Type B pancreatic cell (in vitro differentiated cells): ENCODE results near the gene NCOA1. TPM values are rescaled to one million over a fixed set of nuclear protein-coding genes. Genes with fewer than 3 reads are reported as not detected.

Experiments used
- DNase-seq: peaks from one replicate; pipeline ENCODE4 v3.0.0; 2021; ENCODE audit warnings: mixed read lengths; ENCODE audit not compliant: unreplicated experiment; ENCODE audit errors: extremely low spot score
- H3K27ac Mint-ChIP-seq: 2 replicates; pipeline ENCODE4 v1.8.0; 2021; ENCODE audit warnings: mild to moderate bottlenecking, mixed read lengths
- H3K27me3 Mint-ChIP-seq: 2 replicates; pipeline ENCODE4 v1.8.0; 2021; ENCODE audit warnings: mixed read lengths
- H3K36me3 Mint-ChIP-seq: 2 replicates; pipeline ENCODE4 v1.8.0; 2021; ENCODE audit warnings: mixed read lengths
- H3K4me1 Mint-ChIP-seq: one replicate; pipeline ENCODE4 v1.8.0; 2021; ENCODE audit warnings: mixed read lengths; ENCODE audit not compliant: unreplicated experiment
- H3K4me3 Mint-ChIP-seq: 2 replicates; pipeline ENCODE4 v1.8.0; 2021; ENCODE audit warnings: mild to moderate bottlenecking, mixed read lengths
- H3K9me3 Mint-ChIP-seq: 2 replicates; pipeline ENCODE4 v1.8.0; 2021; ENCODE audit warnings: mixed read lengths
- CTCF ChIP-seq: fragments of 200-600 bp; sonication (generic); conservative IDR thresholded peaks from 2 replicates; pipeline ENCODE4 v1.5.0; 2021; ENCODE audit warnings: antibody characterized with exemption, mild to moderate bottlenecking
- total RNA-seq: library from RNA; stranded (reverse); gene quantifications from 2 replicates; pipeline ENCODE4 v1.2.1, GENCODE V29; 2021; ENCODE audit warnings: low replicate concordance

Gene NCOA1
- total RNA-seq, 1 donor from 2014 or later = 23.8 TPM

GRCh38 chr2:24469148-24469650 is 21.9 kb upstream of the NCOA1 start:
- no peaks in the 10 kb centered on the region for H3K27me3 Mint-ChIP-seq
- no peak for DNase-seq
- peaks cover 7% of the 10 kb centered on the region for H3K4me1 Mint-ChIP-seq
- TF ChIP-seq CTCF = no peak
- no peaks in the 10 kb centered on the region for H3K9me3 Mint-ChIP-seq
- H3K36me3 Mint-ChIP-seq = no peaks in the 10 kb centered on the region
- H3K4me3 Mint-ChIP-seq = no peak overlapping the region
- no peak overlapping the region for H3K27ac Mint-ChIP-seq

DNA sequence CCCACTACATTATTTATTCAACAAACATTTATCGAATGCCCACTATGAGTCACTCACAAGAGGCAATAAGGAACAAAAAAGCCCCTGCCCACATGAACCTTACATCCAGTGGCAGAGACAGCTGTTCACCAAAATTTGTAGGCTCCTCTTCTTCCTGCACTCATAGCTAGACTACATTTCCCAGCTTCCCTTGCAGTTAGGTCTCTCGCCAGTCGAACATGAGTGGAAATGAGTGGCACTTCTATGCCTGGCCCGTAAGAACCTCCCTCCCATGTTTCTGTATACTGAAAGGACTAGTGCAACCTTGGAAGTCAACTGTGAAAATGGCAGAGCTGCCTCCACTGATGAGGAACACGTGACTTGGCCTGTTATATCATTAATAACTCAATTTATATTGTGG is 19.4 kb upstream of the NCOA1 start:
- no peak for DNase-seq
- no peaks in the 10 kb centered on the region for H3K9me3 Mint-ChIP-seq
- TF ChIP-seq CTCF = no peak
- peaks cover 6% of the 10 kb centered on the region for H3K4me1 Mint-ChIP-seq
- no peaks in the 10 kb centered on the region for H3K36me3 Mint-ChIP-seq
- no peak overlapping the region for H3K4me3 Mint-ChIP-seq
- no peaks in the 10 kb centered on the region for H3K27me3 Mint-ChIP-seq
- H3K27ac Mint-ChIP-seq = no peak overlapping the region

DNA sequence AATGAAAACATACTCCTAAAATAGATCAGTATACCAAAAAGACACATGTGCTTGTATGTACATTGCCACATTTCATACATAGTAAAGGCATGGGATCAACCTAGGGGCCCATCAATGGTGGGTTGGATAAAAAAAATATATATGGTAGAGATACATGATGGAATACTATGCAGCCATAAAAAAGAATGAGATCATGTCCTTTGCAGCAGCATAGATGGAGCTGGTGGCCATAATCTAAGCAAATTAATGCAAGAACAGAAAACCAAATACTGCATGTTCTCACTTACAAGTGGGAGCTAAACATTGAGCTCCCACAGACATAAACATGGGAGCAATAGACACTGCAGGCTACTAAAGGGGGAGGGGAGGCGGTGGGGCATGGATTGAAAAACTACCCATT is 18.6 kb upstream of the NCOA1 start:
- Mint-ChIP-seq H3K36me3 (no peaks in the 10 kb centered on the region), H3K4me3 (no peak overlapping the region), H3K9me3 (no peaks in the 10 kb centered on the region), H3K27ac (no peak overlapping the region), H3K27me3 (no peaks in the 10 kb centered on the region), H3K4me1 (no peaks in the 10 kb centered on the region)
- DNase-seq = no peak
- no peak for TF ChIP-seq CTCF

GRCh38 chr2:24473626-24474025 is 17.4 kb upstream of the NCOA1 start:
- no peak for DNase-seq
- Mint-ChIP-seq H3K27ac (no peak overlapping the region), H3K9me3 (no peaks in the 10 kb centered on the region), H3K4me1 (no peaks in the 10 kb centered on the region), H3K4me3 (no peak overlapping the region), H3K36me3 (no peaks in the 10 kb centered on the region), H3K27me3 (no peaks in the 10 kb centered on the region)
- TF ChIP-seq CTCF = no peak

DNA sequence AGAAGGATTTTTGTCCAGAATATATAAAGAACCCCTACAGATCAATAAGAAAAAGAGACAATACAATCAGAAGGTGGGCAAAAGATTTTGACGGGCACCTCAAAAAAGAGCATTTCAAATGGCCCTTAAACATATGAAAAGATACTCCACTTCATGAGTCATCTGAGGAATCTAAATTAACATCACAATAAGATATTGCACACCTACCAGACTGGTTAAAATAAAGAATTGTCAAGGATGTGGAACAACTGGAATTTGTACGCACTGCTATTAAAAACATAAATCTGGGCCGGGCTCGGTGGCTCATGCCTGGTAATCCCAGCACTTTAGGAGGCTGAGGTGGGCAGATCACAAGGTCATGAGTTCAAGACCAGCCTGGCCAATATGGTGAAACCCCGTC is 17.0 kb upstream of the NCOA1 start:
- Mint-ChIP-seq H3K4me1 (no peaks in the 10 kb centered on the region), H3K9me3 (no peaks in the 10 kb centered on the region), H3K27me3 (no peaks in the 10 kb centered on the region), H3K4me3 (no peak overlapping the region), H3K36me3 (no peaks in the 10 kb centered on the region), H3K27ac (no peak overlapping the region)
- DNase-seq = no peak
- no peak for TF ChIP-seq CTCF

DNA sequence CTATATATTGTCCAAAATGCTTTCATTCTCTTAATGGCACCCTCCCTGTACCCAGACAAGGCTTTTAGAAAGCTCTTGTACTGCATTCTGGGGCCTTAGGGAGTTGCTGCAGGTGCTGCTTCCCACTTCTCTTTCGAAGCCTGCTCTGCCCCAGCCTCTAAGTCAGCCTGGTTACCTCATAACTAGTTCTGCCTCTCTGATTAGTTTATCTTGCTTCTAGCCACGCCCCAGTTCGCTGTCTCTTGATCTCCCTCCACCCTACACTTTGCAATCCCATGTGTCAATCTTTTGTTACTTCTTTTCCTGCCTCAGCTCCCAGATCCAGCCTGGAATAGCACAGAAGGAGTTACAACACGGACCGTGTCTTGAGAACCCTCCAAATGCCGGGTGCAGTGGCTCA is 13.8 kb upstream of the NCOA1 start:
- no peaks in the 10 kb centered on the region for H3K27me3 Mint-ChIP-seq
- no peaks in the 10 kb centered on the region for H3K4me1 Mint-ChIP-seq
- no peak overlapping the region for H3K27ac Mint-ChIP-seq
- no peaks in the 10 kb centered on the region for H3K36me3 Mint-ChIP-seq
- no peak overlapping the region for H3K4me3 Mint-ChIP-seq
- no peak for DNase-seq
- no peaks in the 10 kb centered on the region for H3K9me3 Mint-ChIP-seq
- TF ChIP-seq CTCF = no peak
